AML-193 (cell line): Measurements from ENCODE around the gene FAM174C.
A peak's percentile ranks its signal among the peaks of the same experiment; 100 is the strongest.

Source experiments
- DNase-seq, 2 experiments: peaks; one replicate each; lab custom pipeline; 2025; lab: John Stamatoyannopoulos, UW

The FAM174C gene

DNA sequence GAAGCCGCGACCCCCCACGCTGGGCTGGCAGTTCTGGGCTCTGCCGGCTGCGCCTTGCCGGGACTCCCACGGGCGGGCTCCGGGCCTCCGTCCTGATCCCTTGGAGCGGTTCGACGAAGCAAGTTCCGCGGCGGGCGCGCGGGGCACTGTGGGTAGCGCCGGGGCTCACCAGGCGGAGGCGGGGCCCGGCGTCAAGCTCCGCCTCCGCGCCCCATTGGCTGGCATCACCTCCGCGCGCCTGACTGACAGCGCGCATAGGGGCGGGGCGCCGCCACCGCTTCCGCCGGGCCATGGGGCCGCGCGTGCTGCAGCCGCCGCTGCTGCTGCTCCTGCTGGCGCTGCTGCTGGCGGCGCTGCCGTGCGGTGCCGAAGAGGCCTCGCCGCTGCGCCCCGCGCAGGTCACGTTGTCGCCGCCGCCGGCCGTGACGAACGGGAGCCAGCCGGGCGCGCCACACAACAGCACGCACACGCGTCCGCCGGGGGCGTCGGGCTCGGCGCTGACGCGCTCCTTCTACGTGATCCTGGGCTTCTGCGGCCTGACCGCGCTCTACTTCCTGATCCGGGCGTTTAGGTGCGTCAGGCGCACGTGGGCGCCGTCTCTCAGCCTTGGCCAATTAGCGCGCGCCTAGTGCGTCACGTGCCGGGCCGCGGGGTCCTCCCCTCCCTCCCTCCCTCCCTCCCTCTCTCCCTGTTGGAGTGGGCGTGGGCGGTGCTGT is at the start of gene FAM174C:
Gene FAM174C, plus strand, starts transcription at position 271 of the 716 bp plus-strand sequence. Its CDS starts 20 bp downstream, at position 291.
- peak; percentile 92 to 93 for DNase-seq

DNA sequence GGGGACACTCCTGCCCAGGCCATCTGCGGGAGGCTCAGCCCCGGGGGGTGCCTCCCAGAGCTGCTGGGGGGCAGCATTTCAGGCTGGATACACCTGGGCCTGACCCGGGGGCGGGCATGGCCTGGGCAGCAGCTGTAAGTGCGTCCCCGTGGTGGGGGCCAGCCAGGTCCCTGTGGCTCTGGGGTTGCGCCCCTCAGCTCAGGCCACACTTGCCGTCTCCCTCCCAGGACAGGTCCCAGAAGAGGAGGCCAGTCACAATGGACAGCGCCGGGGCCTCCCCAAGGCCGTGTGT is 49.2 kb upstream of the FAM174C start:
- DNase-seq: no peak

DNA sequence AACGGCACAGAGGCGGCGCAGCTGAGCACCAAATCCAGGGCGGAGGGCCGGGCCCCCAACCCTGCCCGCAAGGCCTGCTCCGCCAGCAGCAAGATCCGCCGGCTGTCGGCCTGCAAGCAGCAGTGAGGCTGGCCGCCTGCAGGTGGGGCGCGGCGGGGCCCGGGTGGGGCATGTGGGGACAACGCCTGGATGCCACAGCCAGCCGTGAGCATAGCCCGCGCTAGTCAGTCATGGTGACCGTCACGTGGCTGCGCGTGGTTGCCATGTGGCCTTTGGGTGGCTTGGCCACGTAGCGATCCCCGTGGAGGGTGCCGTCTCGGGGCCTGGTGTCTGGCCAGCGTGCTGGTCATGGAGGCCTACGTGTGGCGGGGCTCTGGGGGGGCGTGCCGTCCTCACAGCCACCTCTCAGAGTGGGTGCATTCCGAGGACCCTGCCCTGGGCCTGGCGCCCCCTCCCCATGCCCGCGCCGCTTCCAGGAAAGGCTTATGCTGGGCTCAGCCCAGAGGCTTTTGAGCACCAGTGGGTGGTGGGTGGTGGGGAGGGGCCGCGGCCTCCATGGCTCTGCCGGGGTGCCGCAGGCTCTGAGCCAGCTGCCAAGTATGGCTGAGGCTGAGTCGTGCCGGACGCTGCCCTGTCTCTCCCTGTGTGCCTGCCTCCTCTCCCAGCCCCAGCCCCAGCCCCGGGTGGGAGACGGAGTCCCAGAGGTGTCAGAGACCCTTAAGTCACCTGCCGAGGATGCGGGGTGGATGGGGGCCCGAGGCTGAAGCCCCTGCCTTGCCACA is 48.6 kb upstream of the FAM174C start:
- DNase-seq: no peak

DNA sequence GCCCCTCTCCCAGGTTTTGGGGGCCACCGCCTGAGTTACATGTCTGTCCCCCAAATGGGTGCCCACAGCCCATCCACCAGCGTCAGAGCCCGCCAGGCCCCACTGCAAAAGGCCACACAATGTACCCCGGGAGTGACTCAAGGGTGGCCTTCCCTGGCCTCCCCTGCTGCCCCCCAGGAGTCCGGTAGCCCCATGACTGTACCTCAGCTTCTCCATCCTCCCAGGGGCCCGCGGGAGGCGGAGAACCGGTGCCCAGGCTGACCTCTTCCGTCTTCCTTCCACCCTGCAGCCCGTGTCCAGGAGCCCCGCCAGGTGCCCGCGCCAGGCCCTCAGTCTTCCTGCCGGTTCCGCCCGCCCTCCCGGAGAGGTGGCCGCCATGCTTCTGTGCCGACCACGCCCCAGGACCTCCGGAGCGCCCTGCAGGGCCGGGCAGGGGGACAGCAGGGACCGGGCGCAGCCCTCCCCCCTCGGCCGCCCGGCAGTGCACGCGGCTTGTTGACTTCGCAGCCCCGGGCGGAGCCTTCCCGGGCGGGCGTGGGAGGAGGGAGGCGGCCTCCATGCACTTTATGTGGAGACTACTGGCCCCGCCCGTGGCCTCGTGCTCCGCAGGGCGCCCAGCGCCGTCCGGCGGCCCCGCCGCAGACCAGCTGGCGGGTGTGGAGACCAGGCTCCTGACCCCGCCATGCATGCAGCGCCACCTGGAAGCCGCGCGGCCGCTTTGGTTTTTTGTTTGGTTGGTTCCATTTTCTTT is 47.9 kb upstream of the FAM174C start:
- no peak for DNase-seq

DNA sequence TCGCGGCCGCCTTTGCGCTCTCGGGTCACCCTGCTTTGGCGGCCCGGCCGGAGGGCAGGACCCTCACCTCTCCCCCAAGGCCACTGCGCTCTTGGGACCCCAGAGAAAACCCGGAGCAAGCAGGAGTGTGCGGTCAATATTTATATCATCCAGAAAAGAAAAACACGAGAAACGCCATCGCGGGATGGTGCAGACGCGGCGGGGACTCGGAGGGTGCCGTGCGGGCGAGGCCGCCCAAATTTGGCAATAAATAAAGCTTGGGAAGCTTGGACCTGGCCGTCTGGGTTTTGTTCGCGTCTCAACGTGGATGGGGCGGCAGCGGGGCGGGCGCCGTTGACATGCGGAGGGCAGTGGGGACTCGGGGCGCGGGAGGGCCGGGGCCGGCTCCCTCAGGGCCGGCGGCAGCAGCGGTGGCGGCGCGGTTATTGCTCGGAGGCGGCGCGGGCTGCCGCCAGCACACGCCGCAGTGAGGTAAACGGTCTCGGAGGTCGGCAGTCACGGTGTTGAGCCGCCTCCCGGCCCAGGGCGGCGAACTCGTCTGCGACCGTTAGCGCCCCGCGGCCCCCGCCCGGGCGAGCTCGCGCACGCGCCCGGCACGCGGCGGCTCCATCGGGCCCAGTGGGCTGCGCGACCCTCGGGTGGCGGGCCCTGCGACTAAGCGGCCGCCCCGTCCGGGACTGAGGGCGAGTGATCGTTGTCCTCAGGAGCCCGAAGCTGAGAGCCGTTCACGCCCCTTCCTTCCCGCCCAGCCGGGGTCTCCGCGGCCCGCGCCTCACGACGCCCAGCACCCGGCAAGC is 47.0 kb upstream of the FAM174C start:
- no peak for DNase-seq

DNA sequence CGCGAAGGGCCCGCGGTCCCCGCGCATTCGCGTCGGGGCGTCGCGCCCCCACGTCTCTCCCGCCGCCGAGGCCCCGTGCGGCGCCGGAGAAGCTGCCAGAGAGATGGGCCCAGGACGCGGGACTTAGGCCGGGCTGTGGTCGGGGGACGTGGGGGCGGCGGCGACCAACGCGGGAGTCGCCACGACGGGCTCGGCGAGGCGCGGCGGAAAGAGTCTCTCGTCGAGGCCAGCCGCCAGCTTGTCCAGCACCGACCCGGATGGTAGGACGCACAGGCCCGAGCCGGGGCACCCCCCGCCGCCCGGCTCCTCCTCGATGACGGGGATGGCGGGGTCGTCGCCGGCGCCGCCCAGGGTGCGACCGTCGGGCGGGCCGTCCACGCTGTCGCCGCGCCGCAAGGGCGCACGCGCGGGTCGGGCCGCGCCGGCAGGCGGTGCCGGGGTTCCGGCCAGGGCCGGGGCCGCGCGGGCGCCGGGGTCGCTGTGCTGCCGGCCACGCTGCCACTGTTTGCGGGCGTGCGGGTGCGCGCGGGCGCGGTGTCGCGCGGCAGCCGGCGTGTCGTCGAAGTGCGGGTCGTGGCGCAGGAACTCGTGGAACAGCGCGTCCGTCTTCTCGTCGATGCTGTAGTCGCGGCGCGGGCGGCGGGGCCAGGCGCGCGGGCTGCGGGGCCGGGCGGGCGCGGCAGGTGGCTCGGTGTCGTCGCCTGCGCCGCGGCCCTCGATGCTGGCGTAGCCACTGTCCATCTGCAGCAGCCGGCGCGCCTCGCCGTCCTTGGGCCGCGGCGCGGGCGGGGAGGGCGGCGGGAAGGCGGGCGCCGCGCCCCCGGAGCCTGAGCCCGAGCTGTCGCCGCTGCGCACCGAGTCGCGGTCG is 46.0 kb upstream of the FAM174C start:
- no peak for DNase-seq

DNA sequence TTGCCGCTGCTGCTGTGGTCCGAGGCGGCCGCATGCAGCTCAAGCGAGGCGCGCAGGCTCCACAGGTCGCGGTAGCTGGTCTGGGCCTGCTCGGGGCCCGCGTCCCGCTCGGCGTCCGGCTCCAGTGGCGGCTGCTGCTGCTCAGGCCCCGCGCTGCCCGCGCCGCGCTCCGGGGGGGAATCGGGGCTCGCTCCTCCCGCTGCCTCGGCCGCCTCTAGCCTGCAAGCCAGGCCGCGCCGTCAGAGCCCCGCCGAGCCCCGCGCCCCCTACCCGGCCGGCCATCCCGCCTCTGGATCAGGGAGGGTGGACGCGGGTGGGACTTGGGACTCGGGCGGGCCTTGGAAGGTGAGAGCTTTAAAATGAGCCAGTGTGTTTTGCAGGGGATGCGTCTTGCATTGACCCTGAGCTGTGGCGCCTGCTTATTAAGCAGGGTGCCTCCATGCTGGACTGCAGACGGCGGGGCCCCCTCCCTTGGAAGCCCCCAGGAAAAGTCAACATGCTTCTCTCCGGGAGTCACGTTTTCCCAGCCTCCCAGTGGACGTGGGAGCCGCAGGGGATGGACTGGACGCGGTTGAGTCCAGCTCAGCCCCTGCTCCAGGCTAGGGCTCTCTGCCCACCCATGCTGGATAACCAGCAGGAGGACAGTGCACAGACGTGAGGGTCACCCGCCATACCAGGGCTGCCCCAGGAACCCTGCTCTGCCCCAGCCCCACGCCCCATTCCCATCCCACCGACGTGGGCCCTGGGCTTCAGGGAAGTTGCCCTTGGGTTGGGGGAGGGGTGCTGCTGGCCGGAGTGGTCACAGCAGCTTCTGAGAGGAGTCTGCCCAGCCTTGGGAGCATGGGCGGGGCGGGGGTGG is 45.2 kb upstream of the FAM174C start:
- DNase-seq: no peak

DNA sequence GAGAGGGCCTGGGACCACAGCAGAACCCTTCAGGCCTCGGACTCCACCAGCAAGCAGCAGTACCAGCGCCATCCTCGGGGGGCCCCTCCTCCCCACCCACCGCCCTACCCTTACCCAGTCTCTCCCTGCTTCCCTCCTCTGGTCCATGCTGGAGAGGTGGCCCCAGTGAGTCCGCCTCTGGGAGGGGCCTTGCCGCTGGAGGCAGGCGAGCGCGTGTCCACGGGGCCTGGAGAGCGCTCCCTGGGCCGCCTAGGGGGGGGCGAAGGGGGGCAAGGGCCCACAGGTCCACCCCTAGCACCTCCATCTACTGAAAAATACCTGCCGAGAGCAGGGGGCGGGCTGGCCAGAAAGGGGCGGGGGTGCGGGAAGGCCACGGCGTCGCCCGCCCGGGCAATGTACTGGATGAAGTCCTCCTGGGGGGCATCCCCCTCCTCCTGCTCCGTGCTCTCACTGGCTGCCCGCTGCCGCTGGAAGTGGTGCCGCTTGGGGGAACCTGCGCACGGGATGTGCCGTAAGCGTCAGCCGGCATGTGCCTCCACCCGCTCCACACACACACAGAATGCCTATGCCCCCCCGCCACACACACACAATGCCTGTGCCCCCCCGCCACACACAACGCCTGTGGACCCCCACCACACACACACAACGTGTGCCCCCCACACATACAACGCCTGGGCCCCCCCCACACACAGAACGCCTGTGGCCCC is 44.4 kb upstream of the FAM174C start:
- no peak for DNase-seq

DNA sequence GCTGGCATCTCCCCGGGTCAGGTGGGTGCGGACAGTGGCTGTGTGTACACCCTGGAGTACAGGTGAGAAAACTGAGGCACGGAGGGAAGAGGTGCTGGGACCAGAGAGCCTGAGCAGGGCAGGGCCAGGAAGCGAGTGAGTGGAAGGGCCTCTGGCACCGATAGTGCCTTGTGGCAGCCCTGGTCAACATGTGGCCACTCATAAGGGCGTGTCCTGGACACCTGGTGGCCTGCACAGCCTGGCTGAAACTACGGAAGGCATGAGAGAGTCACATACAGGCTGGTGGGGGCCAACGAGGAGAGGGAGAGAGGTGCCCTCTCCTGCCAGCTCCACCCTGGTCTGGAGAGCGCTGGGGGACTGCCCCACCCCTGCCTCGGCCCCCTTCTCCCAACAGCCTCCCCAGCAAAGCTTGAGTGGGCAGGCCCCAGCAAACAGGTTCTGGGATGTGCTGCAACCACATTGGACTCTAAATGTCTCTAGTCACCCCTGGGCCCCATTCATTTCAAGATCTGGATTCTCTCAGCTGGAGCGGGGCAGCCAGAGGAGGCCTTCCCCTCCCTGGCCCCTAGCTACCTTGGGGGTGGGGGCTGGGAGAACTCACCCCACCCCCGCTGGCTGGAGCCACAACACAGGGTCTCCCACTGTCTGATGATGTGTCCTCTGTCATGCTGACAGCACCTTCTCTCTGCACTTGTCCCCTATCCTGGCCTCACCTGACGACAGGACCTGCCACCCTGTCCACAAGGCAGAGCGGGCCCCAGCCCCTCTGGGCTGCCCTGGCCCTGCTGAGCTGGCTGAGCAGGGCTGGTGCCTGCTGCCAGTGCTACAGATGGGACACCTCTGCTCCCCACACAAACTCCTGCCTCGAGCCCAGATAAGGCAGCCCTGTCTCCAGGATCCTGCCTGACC is 43.3 kb upstream of the FAM174C start:
- no peak for DNase-seq

DNA sequence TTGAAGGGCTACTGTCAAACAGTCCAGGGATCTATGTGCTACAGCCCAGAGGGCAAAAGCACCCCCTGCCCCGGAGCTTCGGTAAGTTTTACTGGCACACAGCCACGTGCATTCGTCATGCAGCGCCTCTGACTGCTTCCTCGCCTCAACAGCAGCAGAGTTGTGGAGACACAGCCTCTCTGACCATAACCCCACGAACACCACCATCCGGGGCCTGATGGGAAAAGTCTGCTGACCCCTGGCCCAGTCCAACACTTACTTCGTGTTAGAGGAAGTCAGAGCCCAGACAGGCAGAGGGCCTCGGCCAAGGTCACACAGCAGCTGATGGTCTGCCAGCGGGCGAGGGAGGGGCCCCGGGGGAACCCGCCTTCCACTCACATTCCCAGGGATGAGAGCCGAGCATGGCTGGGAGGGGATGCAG is 42.7 kb upstream of the FAM174C start:
- DNase-seq: no peak

DNA sequence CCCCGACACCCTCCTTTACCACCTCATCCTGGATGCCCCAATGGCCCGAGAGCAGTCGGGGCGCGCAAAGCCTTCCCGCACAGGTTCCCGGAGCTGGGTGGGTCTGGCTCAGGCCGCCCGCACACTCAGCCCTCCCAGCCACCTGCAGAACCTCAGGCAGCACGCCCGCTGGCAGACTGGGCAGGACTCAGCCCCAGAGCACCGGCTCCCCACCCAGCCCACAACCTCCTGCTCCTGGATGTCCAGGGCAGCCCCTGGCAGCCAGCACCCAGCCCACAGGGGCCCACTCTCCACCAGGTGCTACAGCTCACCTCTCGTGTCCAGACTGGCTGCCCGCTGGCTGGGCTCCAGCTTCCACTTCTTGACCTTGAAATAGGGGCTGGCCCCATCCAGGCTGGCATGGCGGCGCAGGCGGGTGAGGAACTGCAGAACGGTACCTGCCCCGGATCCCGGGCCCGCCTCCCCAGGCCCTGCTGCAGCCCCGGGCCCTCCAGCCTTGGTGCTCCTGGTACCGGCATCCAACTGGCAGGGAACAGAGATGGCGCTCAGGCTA is 42.1 kb upstream of the FAM174C start:
- DNase-seq: no peak

DNA sequence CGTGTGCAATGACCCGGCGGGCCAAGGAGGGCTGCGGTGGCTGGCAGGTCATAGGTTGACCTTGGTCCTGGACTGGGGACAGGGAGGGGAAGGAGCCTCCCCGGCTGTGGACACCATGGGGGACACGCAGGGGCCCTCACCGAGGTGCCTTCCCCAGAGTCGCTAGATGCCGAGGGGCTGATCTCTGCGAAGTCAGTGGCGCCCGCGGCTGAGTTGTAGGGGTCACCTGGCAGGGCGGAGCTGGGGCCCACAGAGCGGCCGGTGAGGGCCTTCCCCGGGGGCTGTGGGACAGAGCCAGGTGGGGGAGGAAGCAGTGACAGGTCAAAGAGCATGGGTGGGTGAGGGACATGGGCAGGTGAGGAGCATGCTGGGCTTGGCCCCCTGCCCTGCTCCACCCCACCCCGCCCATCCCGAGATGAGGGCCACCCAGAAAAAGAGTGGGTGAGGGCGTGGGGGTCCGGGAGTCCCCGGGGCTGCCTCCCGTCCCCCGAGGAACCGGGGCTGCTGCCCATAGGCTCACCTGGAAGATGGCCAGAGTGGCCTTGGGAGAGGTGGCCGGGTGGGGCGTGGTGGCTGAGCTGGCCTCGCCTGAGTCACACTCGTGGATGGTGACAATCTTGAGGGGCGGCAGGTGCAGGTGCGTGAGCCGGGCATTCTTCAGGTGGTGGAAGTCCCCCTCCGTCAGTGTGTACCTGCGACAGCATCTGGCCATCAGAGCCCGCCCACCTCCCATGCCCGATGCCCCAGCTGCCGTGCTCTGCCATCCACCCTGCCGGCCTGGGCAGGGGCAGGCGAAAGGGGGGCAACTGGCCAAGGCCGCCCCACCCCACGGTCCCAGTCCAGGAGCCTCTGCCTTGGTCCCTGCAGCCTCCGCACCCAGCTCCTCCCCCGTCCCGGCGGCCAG is 41.0 kb upstream of the FAM174C start:
- no peak for DNase-seq

DNA sequence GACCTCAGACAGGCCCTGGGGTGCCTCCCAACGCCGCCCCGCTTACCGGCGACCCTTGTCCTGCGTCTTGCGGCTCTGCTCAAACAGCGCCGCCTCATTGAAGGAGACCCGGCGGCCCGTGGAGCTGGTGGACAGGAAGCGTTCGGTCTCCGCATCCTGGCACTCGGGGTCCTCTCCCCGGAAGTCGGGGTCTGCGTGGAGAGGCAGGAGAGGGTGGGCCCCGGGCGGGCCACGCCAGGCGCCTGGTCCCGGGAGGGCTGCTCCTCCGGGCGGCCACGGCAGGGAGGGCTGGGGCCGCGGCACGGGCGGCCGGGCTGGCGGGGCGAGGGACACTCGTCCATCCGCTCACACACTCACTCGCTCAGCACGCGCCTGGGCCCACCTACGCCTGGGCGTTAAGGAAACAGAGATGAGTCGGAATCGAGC is 40.4 kb upstream of the FAM174C start:
- DNase-seq: no peak

DNA sequence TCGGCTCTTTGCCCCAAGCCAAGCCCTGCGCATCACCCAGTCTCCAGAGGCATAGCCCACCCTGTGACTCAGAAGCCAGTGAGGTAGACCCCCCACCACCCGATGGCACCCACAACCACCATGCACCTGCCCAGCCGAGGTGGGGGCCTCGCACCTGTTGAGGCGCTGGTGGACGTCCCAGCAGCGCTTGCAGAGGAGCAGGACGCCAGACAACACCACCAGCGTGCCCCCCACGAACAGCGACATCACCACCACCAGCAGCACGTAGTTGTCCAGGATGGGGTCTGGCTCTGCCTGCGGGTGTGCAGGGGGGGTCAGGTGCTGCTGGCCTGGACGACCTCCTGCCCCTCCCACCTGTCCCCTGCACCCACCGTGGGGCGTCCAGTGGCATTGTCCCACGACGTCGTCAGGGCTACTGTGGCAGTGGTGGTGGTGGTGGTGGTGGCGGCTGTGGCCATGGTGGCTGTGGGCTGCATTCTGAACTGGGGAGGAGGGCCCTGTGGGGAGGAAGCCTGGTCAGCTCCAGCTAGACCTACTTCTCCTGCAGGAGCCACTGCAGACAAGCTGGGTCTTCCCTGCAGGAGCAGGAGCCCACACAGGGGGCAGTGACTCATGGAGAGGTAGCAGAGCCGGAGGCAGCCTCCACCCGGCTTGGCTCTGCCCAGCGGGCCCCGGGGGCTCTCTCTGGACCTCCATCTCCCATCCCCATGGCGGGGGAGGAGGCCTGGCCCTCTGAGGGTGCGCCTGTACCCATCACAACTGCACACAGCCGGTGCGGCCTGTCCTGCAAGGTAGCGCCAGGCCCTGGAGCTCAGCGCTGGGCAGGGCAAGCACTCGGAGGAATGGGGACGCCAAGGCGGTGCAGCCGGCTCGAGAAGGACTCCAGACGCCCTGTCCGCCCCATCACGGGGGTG is 39.4 kb upstream of the FAM174C start:
- no peak for DNase-seq

DNA sequence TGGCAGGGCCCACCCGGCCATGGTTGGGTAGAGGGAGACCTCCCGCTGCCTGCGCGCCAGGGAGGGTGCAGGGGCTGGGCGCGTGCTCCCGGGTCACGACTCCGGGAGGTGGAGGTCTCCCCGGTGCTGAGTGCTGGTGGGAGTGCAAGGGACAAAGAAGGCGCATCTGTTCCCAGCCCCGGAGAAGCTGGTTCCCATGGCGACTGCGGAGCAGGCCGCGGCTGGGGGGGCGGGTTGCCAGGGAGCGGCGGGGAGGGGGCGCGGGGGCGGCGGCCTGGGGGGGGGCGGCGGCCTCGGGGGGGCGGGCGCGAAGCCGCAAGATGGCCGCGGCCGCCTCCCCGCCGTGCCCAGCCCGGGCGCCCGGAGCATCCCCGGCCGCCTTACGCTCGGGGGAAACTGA is 38.8 kb upstream of the FAM174C start:
- DNase-seq: no peak
